ENCODE measurements around the gene PLEKHG3.

The PLEKHG3 gene

GRCh38 chr14:64766430-64767151, 62.4 kb downstream of the PLEKHG3 start:
- no peak for DNase-seq

DNA sequence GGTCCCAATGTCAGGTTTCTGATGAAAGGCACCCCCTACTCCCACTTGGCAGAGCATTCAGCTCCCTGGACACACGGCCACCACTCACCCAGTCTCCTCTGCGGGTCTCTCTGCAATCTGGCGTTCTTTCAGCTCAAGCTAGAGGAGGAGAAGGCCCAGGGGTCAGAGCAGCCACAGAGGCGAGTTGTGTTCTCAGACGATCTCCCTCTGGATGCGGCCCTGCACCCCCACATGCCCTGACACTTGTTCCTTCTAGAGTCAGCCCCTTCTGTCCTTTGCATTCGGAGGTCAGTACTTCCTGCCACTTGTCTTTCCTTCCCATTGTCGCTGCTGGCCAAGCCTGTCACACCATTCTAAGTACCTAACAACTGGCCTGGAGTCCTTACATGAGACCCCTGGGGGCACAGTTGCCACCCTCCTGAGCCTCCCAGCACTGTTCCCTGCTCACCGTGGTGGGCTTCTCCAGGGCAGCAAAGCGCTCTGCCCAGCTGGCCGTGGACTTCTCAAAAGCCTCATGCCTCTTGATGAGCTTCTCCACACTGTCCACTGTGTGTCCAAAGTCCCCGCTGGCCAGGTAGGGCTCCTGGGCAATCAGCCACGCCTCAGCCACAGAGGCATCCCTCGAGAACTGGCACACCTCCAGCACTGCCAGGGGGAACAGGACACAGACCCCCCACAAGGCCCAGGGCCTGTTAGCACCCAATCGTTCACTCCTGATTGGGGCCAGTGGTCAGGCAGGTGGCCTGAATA, 63.2 kb downstream of the PLEKHG3 start:
- no peak for DNase-seq

DNA sequence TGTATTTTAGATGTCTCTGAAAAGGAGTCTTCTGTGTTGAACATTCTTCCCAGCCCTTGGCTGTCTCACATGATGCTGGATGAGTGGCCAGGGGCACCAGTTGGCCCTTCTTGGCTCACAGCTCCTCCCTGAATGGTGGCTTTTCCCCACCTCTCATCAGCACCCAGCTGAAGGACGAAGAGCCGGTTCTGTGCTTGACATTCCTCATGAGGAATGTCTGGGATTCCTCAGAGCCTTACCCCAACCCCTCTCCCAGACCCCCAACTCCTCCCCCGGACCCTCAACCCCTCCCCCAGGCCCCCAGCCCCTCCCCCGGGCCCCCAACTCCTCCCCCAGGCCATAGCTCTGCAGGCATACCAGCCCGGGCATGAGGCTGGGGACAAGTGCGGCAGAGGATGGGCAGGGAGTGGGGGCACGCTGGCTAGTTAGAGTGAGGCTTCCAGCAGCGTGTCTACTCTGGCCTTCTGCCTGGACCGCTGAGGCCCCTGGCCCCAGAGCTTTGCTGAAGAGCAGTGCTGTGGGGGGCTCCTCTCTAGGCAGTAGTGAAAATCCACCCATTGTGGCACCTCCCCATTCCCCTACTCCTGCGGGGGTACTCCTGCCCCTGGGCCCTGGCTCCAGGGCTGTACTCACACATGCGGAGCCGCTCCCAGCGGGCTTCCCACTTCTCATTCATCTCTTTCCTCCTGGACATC, 64.3 kb downstream of the PLEKHG3 start:
- DNase-seq = no peak

- no peak for DNase-seq
Observed at GRCh38 chr14:64769096-64770020, 65.1 kb downstream of the PLEKHG3 start.

- no peak for DNase-seq
Observed at GRCh38 chr14:64770751-64771150, 66.5 kb downstream of the PLEKHG3 start.

- DNase-seq = no peak
Observed at GRCh38 chr14:64771161-64771560, 66.9 kb downstream of the PLEKHG3 start.

GRCh38 chr14:64772397-64772950, 68.2 kb downstream of the PLEKHG3 start:
- no peak for DNase-seq

DNA sequence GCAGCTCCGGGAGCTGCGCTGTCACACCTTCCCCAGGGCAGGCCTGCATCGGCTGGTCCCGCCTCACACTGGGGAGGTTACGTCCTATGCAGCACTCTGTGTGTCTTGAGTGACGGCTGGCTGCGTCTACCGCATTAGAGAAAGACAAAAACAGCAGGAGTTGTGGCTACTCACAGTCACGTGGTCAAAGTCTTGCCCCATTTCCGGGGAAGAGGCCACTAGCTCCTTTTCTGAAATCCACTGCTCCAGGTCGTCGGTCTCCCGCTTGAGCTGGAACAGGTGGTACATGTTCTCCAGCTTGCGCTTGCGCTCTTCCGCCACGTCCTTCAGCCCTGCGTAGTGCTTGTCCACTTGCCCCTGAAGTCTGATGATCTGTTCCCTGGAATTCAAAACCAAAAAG, 68.8 kb downstream of the PLEKHG3 start:
- DNase-seq = no peak

DNA sequence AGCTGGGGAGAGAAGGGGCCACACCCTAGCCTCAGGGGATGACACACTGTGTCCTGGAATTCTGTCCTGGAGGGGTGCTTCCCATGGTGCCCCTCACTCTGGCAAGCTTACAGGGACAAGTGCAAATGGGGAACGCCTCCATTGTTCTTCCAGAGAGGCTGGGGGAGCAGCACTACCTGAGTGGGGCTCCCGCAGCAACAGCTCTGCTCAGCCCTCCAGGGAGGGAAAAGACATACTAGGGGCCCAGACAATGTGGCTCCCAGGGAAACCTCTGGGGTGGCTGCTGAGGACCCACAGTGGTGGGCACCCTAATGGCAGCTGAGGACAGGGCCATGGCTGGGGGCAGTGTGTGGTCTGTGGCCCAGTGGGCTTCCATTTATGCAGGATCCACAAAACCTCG, 69.4 kb downstream of the PLEKHG3 start:
- DNase-seq = no peak

- no peak for DNase-seq
Observed at GRCh38 chr14:64774272-64774671, 70.0 kb downstream of the PLEKHG3 start.

- DNase-seq = no peak
Observed at GRCh38 chr14:64775081-64775777, 71.0 kb downstream of the PLEKHG3 start.

DNA sequence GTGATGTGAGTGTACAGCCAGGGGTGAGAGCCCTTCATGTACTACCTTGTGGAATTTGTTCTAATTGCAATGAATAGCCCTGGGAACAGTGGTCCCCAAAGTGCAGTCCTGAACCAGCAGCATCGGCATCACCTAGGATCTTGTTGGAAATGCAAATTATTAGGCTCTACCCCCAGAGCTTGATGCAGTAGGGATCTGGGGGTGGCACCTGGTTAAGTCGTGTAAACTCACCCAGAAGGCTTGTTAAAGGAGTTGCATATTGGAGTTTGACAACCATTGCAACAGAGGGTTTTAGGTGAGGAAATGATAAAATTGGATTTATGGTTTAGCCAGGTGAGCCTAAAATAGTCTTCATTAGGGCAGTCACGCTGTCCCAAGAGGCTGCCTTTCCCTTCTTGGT, 73.2 kb downstream of the PLEKHG3 start:
- no peak for DNase-seq

- no peak for DNase-seq
Observed at GRCh38 chr14:64778104-64778754, 74.0 kb downstream of the PLEKHG3 start.

DNA sequence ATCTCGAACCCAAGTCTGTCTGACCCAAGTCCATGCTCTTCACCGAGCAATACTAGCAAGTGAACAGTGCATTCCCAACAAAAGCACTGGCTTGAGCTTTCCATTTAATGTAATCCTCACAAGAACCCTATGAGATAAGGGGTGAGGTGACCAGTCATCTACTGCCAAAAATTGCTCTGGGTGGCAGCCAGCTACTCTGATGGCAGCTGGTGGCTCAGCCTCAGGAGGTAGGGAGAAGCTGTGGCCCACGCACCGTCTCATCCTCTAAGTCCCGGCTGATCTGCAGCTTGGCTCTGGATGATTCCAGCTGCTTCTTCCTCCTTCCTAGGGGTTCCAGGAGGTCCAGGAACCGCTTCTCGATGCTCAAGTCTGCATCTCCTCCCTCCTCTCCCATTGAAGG, 75.2 kb downstream of the PLEKHG3 start:
- no peak for DNase-seq

GRCh38 chr14:64782196-64782595, 78.0 kb downstream of the PLEKHG3 start:
- no peak for DNase-seq

GRCh38 chr14:64784006-64784405, 79.8 kb downstream of the PLEKHG3 start:
- no peak for DNase-seq

DNA sequence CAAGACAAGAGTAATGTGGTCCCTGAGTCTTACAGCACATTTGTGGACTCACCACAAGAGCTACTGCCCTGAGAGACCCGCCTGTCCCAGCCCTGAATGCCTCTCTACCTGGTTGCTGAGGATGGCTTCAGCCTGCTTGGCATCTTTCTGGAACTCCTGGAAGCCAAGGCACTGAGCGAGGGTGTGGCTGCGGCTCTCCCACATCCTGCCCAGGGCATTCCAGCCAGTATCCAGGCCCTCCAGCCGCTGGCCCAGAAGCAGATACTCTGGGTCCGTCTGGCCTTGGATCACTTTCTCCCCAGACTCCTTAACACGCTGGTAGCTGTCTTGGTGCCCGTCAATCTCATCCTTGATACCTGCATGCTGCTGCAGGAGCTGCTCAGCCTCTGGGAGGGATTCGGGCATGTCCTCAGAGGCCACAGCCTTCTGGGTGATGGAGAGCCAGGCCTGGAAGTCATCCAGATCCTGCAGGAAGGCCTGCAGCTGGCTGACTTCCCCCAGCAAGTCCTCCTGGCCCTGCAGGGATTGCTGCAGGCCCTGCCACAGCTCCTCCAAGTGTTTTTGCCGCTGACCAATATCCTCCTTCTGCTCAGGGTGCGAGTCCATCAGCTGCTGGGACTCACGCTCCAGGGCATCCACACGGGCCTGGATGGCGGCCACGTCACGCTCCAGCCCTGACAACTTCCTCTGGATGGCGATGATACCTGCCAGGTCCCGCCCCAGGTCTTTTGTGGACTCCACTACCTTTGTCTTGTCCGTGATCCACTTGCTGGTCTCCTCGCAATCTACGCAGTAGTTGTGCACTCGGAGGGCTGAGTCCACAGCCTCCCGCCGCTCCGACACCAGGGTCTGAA, 82.3 kb downstream of the PLEKHG3 start:
- no peak for DNase-seq

- DNase-seq = no peak
Observed at GRCh38 chr14:64787619-64788018, 83.4 kb downstream of the PLEKHG3 start.

- no peak for DNase-seq
Observed at GRCh38 chr14:64788706-64789105, 84.5 kb downstream of the PLEKHG3 start.

DNA sequence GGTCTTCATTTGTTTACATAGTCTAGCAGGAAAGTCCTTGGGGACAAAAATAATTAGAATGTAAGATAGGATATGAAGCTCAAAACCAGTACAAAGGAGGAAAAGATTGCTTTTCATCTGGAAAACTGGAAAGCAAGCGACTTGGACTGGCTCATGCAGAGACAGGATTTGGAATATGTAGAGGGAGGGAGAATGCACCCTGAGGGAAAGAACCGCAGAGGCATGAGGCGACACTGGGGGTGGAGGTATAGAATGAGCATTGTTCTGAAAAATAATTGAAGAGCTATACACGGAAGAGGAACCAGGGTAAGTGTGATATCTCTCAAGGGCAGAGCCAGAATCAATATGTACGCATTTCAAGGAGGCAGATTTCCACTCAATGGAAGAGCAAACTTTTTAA, 85.5 kb downstream of the PLEKHG3 start:
- DNase-seq = no peak

Measured in activated CD8-positive, alpha-beta memory T cell treated with anti-CD3 and anti-CD28 coated beads, Interleukin-2, amount 50 U/mL, for 4 hours (primary cell).